ENCODE measurements around the gene LIMCH1. TPM values are rescaled to one million over a fixed set of nuclear protein-coding genes. Genes with fewer than 3 reads are reported as not detected.

LIMCH1 gene
- total RNA-seq, 3 donors from 2014 or later (not counting 1 experiment from before 2014, with no cell fraction given) = 0.05 TPM; not detected in 2

GRCh38 chr4:41567186-41567585, 29.2 kb downstream of the LIMCH1 start:
- no peak for TF ChIP-seq CTCF (IDR thresholded peaks at IDR 0.05)
- H3K9me3 ChIP-seq (ENCODE audit: control insufficient read depth, insufficient read depth, low read length) = no peaks in the 10 kb centered on the region
- Mint-ChIP-seq H3K4me1 (no peaks in the 10 kb centered on the region), H3K4me3 (no peak overlapping the region), H3K27me3 (ENCODE audit: low read depth in 2 of 2) (no peaks in the 10 kb centered on the region), H3K36me3 (no peaks in the 10 kb centered on the region), H3K9me3 (no peaks in the 10 kb centered on the region), H3K27ac (no peak overlapping the region)
- intact Hi-C loops (cut with micrococcal nuclease) = no loop called here
- no peak overlapping the region for H3K27ac ChIP-seq (ENCODE audit: low read length)
- H3K4me1 ChIP-seq (ENCODE audit: control insufficient read depth, insufficient read depth, low read length) = no peaks in the 10 kb centered on the region
- no peaks in the 10 kb centered on the region for H3K36me3 ChIP-seq (ENCODE audit: control insufficient read depth, insufficient read depth, low read length)
- whole genome bisulfite sequencing (ENCODE audit: insufficient coverage) = 88% methylated on average over 2 of the region's 2 CpGs
- no peak overlapping the region for H3K4me3 ChIP-seq (ENCODE audit: low read length)
- no peaks in the 10 kb centered on the region for H3K27me3 ChIP-seq (ENCODE audit: control insufficient read depth, insufficient read depth, low read length)
- DNase-seq = no peak
- ATAC-seq = no peak

GRCh38 chr4:41568363-41568762, 30.4 kb downstream of the LIMCH1 start:
- Mint-ChIP-seq H3K27ac (no peak overlapping the region), H3K36me3 (no peaks in the 10 kb centered on the region), H3K4me1 (no peaks in the 10 kb centered on the region), H3K27me3 (ENCODE audit: low read depth in 2 of 2) (no peaks in the 10 kb centered on the region), H3K9me3 (no peaks in the 10 kb centered on the region), H3K4me3 (no peak overlapping the region)
- Histone ChIP-seq H3K27ac (ENCODE audit: low read length) (no peak overlapping the region), H3K27me3 (ENCODE audit: control insufficient read depth, insufficient read depth, low read length) (no peaks in the 10 kb centered on the region), H3K4me3 (ENCODE audit: low read length) (no peak overlapping the region), H3K36me3 (ENCODE audit: control insufficient read depth, insufficient read depth, low read length) (no peaks in the 10 kb centered on the region), H3K4me1 (ENCODE audit: control insufficient read depth, insufficient read depth, low read length) (no peaks in the 10 kb centered on the region), H3K9me3 (ENCODE audit: control insufficient read depth, insufficient read depth, low read length) (no peaks in the 10 kb centered on the region)
- no peak for ATAC-seq
- no peak for DNase-seq
- WGBS (ENCODE audit: insufficient coverage) = 83% methylated on average over 5 of the region's 5 CpGs
- no peak for TF ChIP-seq CTCF (IDR thresholded peaks at IDR 0.05)
- intact Hi-C loops (cut with micrococcal nuclease) = no loop called here

DNA sequence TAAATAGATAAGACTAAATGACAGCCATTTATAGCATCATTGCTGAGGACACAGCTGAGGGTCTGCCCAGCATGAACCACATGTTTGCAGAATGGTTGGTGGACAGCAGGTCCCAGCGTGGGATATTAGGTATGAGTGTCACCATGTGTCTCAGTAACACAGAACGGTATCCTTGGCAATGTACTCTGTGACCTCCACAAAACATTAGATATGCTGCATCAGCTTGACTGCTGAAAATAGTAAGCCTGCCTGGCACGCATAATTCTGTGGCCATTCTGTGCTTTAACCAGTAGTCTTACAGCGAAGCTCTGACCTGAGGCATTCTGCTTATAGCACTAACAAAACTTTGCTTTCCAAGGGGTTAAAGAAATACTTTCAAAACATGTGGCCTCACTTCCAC, 32.0 kb downstream of the LIMCH1 start:
- Mint-ChIP-seq H3K27ac (no peak overlapping the region), H3K36me3 (no peaks in the 10 kb centered on the region), H3K4me1 (no peaks in the 10 kb centered on the region), H3K4me3 (no peak overlapping the region), H3K9me3 (no peaks in the 10 kb centered on the region), H3K27me3 (ENCODE audit: low read depth in 2 of 2) (no peaks in the 10 kb centered on the region)
- WGBS (ENCODE audit: insufficient coverage) = 93% methylated on average over 4 of the region's 4 CpGs
- no peaks in the 10 kb centered on the region for H3K9me3 ChIP-seq (ENCODE audit: control insufficient read depth, insufficient read depth, low read length)
- H3K4me3 ChIP-seq (ENCODE audit: low read length) = no peak overlapping the region
- no peaks in the 10 kb centered on the region for H3K36me3 ChIP-seq (ENCODE audit: control insufficient read depth, insufficient read depth, low read length)
- ATAC-seq (no peak), DNase-seq (no peak)
- intact Hi-C loops (cut with micrococcal nuclease) = no loop called here
- no peak for TF ChIP-seq CTCF (IDR thresholded peaks at IDR 0.05)
- H3K4me1 ChIP-seq (ENCODE audit: control insufficient read depth, insufficient read depth, low read length) = no peaks in the 10 kb centered on the region
- H3K27ac ChIP-seq (ENCODE audit: low read length) = no peak overlapping the region
- H3K27me3 ChIP-seq (ENCODE audit: control insufficient read depth, insufficient read depth, low read length) = no peaks in the 10 kb centered on the region

- Histone ChIP-seq H3K9me3 (ENCODE audit: control insufficient read depth, insufficient read depth, low read length) (no peaks in the 10 kb centered on the region), H3K36me3 (ENCODE audit: control insufficient read depth, insufficient read depth, low read length) (no peaks in the 10 kb centered on the region), H3K4me1 (ENCODE audit: control insufficient read depth, insufficient read depth, low read length) (no peaks in the 10 kb centered on the region), H3K27me3 (ENCODE audit: control insufficient read depth, insufficient read depth, low read length) (no peaks in the 10 kb centered on the region), H3K27ac (ENCODE audit: low read length) (no peak overlapping the region), H3K4me3 (ENCODE audit: low read length) (no peak overlapping the region)
- intact Hi-C loops (cut with micrococcal nuclease) = no loop called here
- no peak overlapping the region for H3K27ac Mint-ChIP-seq
- H3K36me3 Mint-ChIP-seq = no peaks in the 10 kb centered on the region
- TF ChIP-seq CTCF (IDR thresholded peaks at IDR 0.05) = no peak
- H3K9me3 Mint-ChIP-seq = no peaks in the 10 kb centered on the region
- ATAC-seq (no peak), DNase-seq (no peak)
- H3K4me3 Mint-ChIP-seq = no peak overlapping the region
- WGBS (ENCODE audit: insufficient coverage) = 94% methylated on average over 1 of the region's 1 CpG
- no peaks in the 10 kb centered on the region for H3K27me3 Mint-ChIP-seq (ENCODE audit: low read depth in 2 of 2)
- no peaks in the 10 kb centered on the region for H3K4me1 Mint-ChIP-seq
These were observed 33.5 kb downstream of the LIMCH1 start for GRCh38 chr4:41571422-41571821.
